Hematopoietic multipotent progenitor cell treated with erythropoietin and hydrocortisone succinate and interleukin-3 and kit ligand, for 15 days (in vitro differentiated cells): ENCODE measurements around the gene RANBP3L.
"Not testable (repeated sequence)": the region's sequence is repeated elsewhere in the genome, so short reads cannot be mapped to it uniquely, and the experiment has no call there.

Source experiments
- DNase-seq: peaks from one replicate; pipeline ENCODE4 v3.0.0-alpha.2; 2015; ENCODE audit warnings: low spot score

The RANBP3L gene

GRCh38 chr5:36206913-36207312 is 94.8 kb downstream of the RANBP3L start:
- no peak for DNase-seq

- no peak for DNase-seq
These were observed 96.4 kb downstream of the RANBP3L start for GRCh38 chr5:36205329-36205728.

- DNase-seq, result no peak
These were observed 99.2 kb downstream of the RANBP3L start for GRCh38 chr5:36202521-36202961.

- no peak for DNase-seq
These were observed 101.2 kb downstream of the RANBP3L start for GRCh38 chr5:36200513-36200912.

GRCh38 chr5:36199620-36200019 is 102.1 kb downstream of the RANBP3L start:
- no peak for DNase-seq

- not testable (repeated sequence) for DNase-seq
These were observed 102.9 kb downstream of the RANBP3L start for GRCh38 chr5:36198783-36199182.
